HG02981 (cell line): Measurements from ENCODE around the gene LRRC8C.
A peak's percentile ranks its signal among the peaks of the same experiment; 100 is the strongest.
"Not testable (repeated sequence)": the region's sequence is repeated elsewhere in the genome, so short reads cannot be mapped to it uniquely, and the experiment has no call there.

ENCODE experiments used
- ATAC-seq: cut with Tn5 transposase; IDR thresholded peaks from one replicate; pipeline ENCODE4 v1.9.1; 2021; ENCODE audit warnings: mild to moderate bottlenecking, moderate library complexity; ENCODE audit not compliant: unreplicated experiment

The LRRC8C gene

DNA sequence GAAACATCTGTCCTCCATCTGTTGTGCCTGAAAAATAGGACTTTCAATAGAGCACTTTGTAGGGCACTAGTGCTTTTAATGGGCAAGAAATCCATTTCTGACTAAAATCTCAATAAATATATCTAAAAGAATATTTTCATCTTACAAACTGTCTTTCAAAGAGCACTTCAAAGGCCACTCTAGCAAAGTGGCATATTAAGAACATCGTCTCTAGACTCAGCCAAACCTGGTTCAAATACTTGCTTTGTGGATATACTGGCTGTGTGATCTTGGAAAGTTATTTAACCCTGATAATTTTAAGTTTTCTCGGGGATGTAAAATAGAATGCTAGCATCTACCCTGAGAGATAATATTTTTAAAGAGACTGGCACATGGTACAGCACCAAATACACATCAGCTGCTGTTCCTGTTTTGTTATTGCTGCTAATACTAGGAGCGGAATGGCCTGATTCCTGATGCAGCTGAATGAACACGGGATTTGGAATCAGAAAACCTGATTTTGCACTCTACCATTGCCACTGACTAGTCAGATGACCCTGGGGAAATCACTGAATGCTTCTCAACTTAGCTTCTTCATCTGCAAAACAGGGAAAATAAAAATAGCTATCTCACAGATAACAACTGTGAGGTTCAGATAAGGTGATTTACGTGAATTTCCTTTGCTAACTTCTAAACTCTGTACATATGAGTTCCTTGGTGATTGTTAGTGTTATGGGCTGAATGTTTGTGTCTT is 25.2 kb upstream of the LRRC8C start:
- no peak for ATAC-seq

DNA sequence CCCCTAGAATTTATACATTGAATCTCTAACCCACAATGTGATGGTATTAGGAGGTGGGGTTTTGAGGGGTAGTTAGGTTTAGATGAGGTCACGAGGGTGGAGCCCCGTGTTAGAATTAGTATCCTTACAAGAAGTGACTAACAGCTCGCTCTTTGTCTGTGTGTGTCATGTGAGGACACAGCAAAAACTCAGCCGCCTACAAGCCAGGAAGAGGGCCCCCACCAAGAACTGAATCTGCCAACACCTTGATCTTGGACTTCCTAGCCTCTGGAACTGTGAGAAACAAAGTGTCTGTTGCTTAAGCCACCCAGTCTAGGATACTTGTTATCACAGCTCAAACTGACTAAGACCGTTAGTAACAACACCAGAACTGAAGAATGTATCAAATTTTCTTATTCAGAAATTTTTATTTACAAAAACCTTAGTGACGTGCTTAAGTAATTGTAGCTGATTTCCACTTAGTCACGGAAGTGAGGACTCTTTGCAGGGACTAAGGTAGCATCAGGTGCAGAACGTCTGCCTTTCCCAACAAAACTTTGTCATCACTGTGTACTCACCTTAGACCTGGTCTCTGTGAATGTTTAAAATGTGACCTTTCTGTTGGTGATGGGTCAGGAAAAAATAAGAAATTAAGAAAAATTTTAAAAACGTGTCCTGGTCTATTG is 24.5 kb upstream of the LRRC8C start:
- no peak for ATAC-seq

DNA sequence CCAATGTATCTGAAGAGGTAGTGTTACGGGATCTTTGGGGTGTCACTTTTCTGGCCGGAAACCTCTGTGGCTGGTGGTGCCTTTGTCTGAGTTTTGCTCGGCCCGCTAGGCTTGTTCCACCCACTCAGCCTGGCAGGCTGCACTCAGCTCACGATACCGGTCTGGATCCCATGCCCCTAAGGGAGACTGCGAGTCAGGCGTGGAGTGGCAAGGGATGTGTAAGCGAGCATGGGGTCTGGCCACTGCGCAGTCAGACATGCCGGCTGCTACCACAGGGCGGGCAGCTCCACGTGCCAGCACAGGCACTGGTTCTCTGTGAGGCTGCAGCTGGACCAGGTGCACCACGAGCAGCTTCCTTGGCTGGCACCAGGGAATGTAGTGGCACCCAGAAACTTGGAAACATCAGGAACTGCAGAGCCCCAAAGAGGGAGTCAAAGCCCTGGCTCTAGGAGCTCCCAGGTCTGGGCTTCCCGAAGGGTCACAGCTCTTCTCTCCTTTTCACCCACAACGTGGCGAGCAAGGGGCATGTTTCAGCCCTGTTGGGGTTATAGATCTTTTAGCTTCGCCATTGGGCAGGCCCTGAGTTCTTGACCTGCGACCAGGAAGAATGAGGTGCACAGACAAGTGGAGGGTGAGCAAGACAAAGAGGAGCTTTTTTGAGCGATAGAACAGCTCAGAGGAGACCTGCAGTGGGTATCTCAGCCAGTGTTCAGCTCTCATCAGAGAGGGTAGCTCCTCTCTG is 23.8 kb upstream of the LRRC8C start:
- no peak for ATAC-seq

DNA sequence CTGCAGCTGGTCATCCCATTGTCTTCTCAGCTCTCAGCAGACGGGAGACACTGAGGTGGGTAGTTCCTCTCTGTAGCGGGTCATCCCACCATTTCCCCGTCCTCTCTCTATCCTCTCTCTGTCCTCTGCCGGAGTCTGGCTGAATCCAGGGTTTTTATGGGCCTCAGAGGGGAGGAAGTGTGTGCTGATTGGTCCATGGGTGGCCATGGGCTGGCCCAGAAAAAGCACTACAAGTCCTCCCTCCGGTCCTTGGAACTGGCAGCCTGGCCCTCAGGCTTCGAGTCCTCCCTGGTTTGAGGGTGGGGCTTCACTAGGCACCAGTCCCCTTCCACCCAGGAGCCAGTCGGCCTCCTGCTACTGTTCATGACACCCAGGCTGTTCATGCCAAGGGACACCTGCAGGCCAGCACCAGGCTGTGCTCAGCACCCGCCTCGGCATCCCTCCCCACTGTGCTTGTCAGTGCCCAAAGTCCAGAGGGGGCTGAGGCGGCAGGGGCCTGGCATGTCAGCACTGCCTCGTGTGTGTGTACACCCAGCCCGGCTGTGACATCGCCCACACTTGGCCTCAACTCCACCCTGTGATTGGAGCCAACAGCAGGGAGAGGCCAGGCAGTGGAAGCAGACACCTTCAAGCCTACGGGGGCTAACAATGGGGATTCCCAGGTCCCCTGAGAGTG is 23.0 kb upstream of the LRRC8C start:
- no peak for ATAC-seq

DNA sequence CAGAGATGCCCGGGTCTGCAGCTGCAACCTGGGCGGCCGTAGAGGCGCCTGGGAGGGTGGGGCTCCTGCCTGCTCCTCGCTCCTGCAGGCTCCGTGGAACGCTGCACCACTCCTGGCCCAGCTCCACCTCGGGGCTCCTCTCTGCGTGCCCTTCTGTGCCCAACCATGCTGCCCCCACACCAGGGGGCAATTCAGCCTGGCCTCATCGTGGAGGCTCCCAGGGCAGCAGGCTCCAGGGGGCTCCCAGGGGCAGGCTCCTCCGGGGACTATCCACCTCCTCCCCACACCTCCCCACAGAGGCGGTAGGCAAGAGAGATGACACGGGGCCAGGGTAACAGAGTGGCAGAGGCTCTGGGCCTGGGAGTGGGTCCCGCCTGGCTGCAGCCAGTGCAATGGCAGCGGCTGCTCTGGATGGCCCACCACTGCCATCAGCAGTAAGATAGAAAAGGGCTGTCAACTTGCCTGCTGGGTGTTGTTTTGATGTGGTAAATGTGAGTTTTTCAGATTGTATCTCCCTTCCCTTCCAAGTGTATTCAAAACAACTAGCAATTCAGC is 22.4 kb upstream of the LRRC8C start:
- no peak for ATAC-seq

DNA sequence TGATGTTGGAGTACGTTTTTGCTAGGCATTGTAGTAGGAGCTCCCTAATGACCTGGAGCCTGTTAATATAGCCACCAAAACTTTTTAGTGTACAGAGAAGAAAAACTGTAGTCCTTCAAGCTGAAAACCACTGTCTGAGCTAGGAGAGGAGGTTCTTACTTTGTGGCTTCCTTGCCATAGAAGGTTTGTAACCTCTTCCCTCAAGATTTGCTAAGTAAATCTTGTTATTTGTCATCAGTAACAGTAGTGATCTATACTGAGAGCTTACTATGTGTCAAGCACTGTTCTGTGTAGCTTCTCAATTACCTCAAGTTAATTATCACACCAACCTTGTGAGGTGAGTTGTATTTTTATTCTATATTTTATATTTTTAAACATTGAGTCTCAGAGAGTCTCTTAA is 21.2 kb upstream of the LRRC8C start:
- ATAC-seq = peak; percentile 97

DNA sequence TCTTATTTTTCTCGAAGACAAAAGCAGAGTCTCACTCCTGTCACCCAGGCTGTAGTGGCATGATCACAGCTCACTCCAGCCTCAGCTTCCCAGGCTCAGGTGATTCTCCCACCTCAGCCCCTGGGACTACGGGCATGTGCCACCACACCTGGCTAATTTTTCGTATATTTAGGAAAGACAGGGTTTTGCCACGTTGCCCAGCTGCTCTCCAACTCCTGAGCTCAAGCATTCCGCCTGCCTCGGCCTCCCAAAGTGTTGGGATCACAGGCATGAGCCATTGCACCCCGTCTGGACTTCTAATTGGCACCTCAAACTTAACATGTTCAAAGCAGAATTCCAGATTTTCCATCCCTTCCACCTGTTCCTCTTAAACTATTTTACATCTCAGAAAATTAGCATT is 19.0 kb upstream of the LRRC8C start:
- ATAC-seq = no peak

DNA sequence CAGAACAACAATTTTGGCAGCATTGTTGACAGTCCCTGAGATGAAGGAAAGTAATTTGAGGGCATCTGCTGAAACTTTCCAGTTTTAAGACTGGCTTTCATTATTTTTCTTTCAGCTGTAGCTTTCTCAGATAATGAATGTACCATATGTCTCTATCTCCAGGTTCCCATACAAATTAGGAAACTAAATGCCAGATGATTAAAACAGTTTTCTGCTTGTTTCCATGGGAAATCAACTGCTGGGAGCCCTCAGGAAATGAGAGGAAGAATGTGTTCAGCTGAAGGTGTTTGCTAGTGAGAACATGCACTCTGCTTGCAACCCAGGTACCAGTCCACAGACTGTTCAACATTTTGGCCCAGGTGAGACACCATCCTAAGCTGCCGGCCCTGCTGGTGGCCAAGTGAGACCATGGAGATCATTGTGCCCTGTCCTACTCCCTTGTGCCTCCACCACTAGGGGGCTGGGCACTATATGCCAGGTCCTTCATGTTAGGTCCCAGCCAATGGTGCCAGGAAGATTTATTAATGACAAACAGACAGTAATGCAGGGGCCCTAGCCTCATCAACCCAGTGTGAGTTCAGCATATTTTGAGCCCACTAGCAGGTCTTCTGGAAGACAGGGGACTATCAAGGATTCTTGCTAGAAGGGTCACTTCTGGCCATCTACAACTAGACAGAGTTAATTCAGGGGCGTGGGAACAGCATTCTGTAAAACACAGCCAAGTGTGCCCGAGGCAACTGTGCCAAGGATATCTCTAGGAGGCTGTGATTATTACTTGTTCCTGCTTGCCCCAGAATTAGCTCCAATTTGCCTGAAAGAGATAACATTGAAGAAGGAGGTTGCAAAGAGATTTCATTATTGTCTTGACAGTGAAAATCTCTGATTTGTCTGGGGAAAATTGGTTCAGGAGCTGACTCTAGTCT is 17.0 kb upstream of the LRRC8C start:
- ATAC-seq = no peak

DNA sequence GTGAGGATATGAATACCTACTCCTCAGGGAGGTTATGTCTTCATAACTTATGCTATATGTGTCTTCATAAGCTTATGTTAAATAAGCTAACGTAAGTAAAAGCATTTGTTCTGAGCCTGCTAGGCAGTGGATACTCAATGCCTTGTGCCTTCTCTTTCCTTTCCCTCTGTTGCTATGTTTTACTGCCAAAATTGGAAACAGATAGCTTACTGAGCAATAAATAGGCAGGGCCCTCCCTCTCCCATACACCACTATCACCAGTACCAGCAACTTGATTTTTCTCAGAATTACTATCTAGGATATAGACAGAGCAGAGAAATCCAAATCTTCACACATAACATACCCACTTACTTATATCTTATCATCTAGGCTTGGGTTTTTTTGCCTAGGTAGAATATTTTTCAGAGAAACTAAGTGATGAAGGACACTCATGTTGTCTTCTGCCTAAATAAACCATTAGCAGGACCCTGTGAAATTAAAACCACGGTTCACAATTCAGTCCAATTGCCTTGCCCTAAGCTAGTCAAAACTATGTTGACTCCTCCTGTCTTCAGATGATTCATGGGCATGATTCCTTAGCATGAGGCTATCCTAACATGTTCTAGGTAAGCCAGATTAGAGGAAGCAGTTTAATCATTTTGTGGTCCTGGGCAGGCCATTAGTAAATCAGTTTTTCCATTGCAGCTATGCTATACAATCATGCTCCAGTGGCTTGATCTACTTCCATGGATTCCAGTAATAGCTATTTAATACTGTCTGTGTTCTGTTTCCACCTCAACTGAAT is 15.9 kb upstream of the LRRC8C start:
- ATAC-seq = no peak

DNA sequence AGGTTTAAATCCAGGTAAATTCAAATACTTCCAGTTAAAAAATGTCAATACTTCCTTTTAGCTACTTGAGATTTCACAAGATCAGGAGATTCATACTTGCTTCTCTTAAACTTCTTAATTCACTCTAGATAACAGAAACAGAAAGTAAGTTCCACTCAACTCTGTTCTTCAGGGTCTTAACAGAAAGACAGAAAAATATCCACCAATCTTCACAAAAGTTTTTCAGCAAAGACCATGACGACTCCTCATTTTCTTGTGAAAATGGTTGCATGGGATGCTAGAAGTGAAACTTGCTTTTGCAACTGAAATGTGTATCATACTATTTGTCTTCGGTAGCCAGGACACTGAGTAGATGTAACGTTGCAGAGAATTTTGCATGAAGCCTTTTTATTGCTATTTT is 12.3 kb upstream of the LRRC8C start:
- no peak for ATAC-seq

DNA sequence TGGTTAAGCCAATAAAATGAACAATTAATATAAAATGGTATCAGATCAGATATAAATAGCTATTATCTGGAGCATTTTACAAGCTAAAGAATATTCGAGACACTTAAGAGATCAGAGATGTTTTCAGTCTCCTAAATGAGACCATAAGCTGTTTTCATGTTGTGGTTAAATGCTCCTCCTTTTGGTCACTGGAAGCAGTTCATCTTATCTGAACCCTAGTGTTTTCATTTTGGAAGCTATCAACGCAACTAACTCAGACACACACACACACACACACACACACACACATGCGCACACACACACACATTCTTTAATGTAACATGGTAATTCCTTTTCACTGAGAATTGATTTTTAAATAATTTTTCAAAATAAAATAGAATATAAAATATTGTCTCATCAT is 10.0 kb upstream of the LRRC8C start:
- no peak for ATAC-seq

DNA sequence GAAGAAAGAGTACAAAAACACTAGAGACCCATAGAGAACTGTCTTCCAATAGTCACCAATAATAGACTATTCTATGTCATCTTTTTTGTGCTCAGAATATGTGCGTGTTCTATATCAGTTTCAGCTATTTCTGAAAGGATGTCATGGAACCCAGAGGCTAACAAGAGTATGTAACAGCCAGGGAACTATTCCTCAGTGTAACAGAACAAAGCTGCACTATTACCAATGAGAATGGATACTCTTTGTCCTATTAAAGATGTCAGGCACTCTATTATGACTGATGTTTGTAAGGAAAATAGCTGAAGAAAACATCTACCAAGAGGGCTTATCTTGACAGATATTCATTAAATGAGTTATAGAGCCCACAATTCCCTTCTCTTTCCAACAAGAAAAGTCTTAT is 8.6 kb upstream of the LRRC8C start:
- ATAC-seq = no peak

DNA sequence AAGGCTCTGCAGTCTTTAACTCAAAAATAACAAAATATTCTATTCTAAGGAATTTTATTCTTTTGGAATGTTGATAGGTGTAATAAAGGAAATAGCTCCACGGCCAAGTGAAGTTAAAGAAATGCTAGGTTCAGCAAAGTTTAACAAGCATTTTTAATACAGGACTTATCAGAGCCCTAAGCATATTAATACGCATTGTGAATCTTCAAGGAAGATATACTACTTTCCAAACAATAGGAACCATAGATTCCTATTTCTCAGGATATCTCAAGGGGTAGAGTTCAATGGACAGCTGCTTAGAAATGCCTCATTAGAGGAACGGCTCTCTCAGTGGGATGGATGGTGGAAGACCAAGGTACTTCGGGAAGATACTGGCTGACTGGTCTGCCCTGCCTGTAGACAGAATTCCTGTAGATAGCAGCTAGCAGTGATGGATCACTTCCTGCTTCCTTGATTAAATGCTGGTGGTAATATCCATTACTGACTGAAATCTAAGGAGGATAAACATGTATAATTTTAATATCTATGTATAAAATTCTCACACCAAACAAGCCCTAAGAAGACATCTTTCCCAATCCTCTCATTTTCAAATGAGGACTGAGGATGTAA is 8.1 kb upstream of the LRRC8C start:
- ATAC-seq = no peak

DNA sequence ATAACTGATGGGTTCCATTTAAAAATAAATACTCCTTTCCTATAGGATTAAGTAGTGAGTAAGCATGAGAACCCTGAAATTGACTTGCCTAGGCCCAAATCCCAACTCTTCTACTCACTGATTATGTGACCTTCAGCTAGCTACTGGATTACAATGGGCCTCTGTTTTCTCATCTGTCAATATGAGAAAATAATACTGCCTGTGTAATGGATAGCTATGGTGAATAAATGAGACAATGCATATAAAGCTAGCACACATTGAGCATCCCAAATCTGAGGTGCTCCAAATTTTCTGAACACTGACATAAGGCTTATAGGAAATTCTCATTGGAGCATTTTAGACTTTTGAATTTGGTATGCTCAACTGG is 5.3 kb upstream of the LRRC8C start:
- ATAC-seq = no peak

DNA sequence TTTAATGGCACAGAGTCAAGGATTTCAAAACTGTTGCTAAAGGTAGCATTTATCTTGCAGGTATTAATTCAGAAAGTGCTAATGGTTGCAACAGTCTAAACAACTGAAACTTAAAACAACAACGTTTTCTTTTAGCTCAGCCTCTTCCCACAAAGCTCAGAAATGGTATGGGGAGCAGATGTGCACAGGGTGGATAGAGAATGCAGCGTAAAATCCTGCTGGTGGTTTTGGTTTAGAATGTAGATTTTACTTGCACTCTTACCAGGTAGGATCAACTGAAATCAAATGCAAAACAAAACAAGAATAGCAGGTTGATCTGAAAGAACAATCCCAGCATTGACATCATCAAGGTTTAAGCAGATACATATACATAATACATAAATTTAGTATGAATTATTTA is 3.8 kb upstream of the LRRC8C start:
- no peak for ATAC-seq

DNA sequence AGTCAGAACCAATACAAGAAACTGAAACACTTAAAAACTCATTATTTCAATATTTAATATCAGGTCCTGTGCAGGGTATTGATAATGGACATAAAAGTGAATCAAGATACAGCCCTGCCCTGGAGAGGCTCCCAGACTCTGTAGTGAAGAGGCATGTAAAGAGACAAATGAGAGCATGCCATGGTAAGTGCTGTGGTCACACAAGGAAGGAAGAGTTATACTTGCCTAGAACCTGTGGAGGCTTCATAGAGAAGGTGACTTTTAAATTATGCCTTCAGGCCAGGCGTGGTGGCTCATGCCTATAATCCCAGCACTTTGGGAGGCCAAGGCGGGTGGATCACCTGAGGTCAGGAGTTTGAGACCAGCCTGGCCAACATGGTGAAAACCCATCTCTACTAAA is 3.3 kb upstream of the LRRC8C start:
- not testable (repeated sequence) for ATAC-seq

DNA sequence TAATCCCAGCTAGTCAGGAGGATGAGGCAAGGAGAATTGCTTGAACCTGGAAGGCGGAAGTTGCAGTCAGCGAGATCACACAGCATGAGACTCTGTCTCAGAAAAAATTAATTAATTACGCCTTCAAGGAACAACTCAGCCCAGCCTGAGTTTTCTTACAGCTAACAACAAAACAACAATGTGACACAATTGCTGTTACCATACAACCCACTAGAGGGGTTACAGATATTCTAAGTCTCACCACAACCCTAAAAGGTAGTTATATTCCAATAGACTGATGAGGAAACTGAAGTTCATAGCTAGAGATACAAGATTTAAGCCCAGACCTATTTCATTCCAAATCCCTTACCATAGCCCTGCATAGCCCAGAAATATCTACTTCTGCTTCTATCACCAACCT is 2.9 kb upstream of the LRRC8C start:
- ATAC-seq = no peak

DNA sequence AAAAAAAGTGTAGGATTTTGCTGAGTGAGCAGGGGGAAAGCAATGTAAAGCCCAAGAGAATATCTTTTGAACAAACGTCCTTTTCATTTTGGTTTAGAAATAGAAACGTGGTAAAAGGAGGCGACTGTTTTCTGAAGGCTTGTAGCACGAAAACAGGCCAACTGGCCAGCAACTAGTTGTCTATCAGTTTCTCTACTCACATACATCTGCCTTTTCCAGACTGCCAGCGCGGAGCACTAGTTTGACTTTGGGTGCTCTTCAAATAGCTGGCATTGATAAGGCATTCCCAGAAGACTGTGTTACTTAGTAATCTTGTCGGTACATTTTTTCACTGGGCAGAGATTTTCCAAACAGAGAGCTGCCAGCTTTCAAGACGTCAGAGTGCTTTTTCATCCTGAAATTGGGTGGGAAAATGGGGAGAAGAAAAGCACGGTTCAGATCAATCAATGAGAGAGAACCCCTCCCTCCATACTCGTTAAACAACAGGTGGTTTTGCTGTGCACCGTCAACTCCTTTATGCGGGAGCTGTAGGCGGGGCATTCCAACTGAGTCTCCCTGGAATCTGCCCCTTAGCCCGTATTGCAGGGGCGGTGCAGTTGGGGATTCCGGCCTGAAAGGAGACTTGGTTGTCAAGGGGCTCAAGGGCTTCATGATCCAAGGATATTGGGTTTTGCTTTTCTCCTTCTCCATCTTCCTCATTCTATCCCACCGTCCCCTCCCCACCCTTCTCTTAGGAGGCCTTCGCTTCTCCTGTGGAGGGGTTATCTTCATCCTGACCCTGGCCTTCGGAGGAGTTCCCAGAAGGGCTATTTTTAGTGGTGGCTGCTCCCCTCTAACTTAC is 884 bp upstream of the LRRC8C start:
- no peak for ATAC-seq
